ENCODE data around the gene NOP16.
"Not testable (repeated sequence)": the region's sequence is repeated elsewhere in the genome, so short reads cannot be mapped to it uniquely, and the experiment has no call there.

NOP16 gene

DNA sequence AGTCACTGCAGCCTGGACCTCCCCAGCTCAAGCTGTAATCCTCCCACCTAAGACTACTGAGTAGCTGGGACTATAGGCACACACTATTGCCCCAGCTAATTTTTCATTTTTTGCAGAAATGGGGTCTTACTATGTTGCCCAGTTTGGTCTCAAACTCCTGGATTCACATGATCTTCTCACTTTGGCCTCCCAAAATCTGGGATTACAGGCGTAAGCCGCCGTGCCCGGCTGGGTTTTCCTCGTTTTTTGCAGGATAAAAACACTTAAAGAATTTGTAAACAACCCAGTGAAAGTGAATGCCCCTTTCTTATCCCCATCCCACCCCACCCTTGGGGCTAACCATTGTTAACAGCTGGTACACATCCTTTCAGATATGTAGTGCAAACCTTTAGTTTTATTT is 20.2 kb upstream of the NOP16 start:
- DNase-seq = no peak

- not testable (repeated sequence) for DNase-seq
These were observed 19.8 kb upstream of the NOP16 start for GRCh38 chr5:176408252-176408573.

GRCh38 chr5:176407456-176408251 is 19.3 kb upstream of the NOP16 start:
- DNase-seq = no peak

GRCh38 chr5:176406436-176407052 is 18.1 kb upstream of the NOP16 start:
- DNase-seq = no peak

GRCh38 chr5:176405656-176406435 is 17.4 kb upstream of the NOP16 start:
- DNase-seq = no peak

GRCh38 chr5:176401281-176402205 is 13.1 kb upstream of the NOP16 start:
- no peak for DNase-seq

DNA sequence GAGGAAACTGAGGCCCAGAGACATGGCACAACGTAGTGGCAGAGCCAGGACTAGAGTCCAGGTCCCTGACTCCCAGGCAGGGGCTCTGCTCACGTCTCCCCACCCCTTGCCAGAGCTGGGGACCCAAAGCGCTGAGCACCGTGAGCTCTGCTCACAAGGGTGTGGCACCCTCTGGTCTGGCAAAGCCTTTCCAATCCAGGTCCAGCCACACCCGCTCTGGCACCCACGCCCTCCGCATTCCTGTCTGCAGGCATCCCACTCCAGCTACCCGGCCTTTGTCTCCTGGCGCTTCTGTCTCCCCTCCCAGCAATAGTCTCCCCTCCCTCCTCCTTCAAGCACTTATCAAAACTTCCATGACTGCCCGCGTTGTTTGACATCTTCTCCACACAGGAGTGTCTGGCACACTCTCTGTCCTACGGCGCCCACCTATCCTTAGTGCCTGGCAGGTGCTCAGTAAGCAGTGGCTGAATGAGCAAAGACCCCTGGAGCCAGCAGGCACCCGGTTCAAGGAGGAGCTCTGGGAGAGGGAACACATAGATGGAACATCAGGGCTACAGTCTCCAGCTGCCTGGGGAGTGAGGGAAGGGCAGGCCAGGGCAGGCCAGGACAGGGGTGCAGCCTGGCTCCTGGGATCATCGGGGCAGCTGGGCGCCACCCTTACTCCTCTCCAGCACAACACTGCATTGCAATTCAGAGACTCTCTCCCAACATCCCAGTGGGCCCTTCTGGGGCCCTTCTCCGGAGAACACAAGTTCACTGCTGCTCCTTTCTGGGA is 12.2 kb upstream of the NOP16 start:
- DNase-seq = no peak

DNA sequence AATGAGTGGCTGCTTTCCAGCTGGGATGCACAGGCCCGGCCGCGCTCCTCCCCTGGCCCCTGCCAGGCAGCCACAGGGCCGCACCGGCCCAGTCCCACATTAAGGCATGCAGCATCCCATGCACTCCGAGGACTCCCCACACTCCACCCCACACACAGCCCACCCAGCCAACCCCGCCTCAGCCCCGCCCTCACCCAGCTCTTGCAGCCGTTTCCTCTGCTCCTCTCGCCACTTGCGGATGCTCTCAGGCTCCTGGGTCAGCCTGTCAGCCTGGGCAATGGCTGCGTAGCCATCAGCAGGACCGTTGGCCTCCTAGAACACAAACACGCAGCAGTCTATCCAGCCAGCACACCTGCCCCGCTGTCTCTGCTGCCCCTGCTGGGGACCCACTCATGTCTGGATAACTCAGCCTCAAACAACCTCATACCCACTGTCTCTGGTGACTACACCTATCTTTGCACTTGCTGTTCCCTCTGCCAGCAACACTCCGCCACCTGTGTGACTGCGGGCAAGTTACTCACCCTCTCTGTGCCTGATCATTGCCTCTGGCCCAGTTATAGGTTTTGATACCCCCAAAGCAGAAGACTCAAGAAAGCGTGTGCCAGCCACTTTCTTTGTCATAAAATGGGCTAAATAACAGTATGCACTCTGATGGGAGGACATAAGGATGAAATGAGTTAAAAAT is 9.5 kb upstream of the NOP16 start:
- no peak for DNase-seq

- DNase-seq = no peak
These were observed 7.9 kb upstream of the NOP16 start for GRCh38 chr5:176396330-176396729.

- DNase-seq = no peak
These were observed 6.7 kb upstream of the NOP16 start for GRCh38 chr5:176394881-176395675.

DNA sequence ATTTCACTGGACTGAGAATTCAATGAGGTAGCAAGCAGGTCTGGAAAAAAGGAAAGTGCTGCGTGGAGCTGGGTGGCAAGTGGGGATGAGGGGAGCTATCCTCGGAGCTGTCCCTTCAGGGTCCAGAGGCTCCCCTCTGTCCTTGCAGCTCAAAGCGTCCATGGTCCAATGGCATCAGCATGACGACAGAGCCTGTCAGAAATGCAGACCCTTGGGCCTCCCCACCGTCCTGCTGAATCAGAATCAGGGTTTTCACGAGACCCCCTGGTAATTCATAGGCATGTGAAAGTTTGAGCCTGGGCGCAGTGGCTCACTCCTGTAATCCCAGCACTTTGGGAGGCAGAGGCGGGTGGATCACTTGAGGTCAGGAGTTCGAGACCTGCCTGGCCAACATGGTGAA is 5.7 kb upstream of the NOP16 start:
- no peak for DNase-seq

- DNase-seq = peak; percentile 24
These were observed 4.1 kb upstream of the NOP16 start for GRCh38 chr5:176392526-176392925.

- peak; percentile 91 for DNase-seq
These were observed 3.6 kb upstream of the NOP16 start for GRCh38 chr5:176391999-176392398.

- DNase-seq = no peak
These were observed 3.1 kb upstream of the NOP16 start for GRCh38 chr5:176391479-176391878.

DNA sequence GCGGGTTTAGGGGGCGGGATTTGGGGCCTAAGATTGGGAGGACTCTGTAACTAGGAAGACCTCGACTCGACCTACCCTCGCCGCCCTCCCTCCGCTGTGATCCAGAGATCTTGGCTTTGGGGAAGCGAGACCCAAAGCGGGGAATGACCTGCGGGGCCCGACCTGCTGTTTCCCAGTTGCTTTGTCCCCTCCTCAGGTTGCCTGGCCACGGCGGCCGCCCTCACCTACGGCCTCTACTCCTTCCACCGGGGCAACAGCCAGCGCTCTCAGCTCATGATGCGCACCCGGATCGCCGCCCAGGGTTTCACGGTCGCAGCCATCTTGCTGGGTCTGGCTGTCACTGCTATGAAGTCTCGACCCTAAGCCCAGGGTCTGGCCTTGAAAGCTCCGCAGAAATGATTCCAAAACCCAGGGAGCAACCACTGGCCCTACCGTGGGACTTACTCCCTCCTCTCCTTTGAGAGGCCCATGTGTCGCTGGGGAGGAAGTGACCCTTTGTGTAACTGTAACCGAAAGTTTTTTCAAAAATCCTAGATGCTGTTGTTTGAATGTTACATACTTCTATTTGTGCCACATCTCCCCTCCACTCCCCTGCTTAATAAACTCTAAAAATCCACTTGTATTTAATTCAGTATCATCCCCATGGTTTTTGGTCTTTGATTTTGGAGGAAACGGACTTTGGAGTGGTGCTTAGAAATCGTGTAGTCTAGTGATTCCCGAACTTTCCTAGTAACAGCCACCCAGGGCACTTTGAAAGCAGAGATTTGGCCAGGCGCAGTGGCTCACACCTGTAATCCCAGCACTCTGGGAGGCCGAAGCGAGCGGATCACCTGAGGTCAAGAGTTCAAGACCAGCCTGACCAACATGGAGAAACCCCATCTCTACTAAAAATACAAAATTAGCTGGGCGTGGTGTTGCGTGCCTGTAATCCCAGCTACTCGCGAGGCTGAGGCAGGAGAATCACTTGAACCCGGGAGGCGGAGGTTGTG is 1.0 kb upstream of the NOP16 start:
- DNase-seq = peak; percentile 71

DNA sequence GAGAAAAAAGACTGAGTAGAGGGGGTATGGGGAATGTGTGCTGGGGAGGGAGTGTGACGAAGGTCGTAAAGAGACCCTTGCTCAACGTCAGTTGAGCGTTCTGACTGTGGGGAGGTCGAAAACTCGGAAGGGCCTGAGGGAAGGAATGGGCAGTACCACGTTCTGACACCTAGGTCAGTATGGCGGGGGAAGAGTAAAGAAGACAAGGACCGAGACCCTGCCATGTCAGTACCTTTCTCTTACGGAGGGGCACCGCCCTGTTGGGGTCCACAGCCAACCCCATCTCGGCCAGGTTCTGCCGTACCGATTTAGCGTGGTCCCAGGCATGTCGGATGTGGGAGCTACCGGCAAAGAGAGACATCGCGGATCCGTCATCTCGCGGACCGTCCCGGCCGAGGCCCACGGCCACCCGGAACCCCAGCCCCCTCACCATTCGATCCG is 375 bp downstream of the NOP16 start:
- DNase-seq = no peak

GRCh38 chr5:176387384-176387925 is 943 bp downstream of the NOP16 start:
- DNase-seq = no peak

DNA sequence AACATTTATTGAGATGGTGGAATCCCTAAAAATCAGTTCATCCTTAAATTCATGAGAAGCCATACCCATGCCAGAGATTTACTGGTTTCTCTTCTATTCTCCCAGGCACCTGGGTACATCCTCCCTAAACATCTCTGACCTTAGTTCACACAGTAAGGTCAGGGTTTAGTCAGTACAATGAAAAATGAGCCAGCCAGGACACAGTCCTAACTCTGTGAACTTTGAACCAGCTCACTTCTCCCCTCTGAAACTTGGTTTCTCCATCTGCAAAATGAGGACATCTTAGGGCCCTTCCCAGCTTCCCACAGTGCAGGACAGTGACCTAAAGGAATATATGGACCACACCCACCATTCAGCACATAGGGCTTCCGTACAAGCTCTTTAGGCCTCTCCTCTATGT is 1.9 kb downstream of the NOP16 start:
- DNase-seq = no peak

- no peak for DNase-seq
These were observed 3.4 kb downstream of the NOP16 start for GRCh38 chr5:176384991-176385390.

All from MV-4-11 (cell line).